ENCODE measurements around the gene DRG2.

Gene DRG2

DNA sequence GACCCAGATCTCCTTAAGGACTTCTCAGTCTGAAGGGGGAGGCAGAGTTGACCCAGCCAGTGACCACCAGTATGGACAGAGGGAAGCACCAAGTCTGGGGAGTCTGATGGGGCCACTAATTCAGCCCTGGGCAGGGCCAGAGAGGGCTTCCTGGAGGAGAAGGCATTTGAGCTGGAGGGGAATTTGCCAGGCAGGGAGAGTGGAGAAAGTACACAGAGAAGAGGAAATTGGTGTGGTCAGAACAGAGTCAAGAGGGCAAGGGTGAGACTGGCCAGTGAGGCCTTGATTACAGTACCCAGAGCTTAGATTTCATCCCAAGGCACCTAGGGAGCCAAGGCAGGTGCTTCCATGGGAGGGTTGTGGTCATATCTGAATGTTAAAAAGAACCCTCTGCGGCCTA lies 57.1 kb downstream of the DRG2 start:
- DNase-seq, result no peak

DNA sequence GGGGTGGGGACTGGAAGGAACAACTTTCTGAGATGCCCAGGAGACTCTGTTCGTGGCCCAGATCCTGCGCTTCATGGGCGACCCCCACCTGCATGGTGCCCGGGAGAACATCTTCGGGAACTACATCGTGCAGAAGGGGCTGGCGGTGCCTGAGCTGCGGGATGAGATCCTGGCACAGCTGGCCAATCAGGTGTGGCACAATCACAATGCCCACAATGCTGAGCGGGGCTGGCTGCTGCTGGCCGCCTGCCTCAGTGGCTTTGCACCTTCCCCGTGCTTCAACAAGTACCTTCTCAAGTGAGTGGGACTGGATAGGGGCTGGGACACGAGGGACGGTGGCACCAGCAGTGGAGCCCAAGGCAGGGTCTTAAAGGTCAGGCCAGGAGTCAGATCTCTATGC lies 58.1 kb downstream of the DRG2 start:
- no peak for DNase-seq

- DNase-seq, result no peak
Measured at GRCh38 chr17:18146259-18146658, 58.5 kb downstream of the DRG2 start.

DNA sequence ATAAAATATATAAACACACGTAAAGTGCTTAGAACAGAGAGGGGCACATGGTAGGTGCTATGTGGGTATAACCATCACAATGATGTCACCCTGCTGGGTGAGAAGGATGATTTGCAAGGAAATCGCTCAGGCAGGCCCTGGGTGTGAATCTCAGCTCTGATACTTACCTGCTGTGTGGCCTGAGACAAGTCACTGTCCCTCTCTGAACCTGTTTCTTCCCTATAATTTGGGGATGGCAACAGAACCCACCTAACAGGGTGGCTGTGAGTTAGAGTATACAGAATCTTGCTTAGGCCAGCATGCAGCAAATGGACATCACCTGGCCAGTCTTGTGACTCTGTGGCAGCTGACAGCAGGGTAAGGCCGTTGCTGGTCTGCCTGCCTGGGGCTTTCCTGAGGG lies 59.2 kb downstream of the DRG2 start:
- no peak for DNase-seq

DNA sequence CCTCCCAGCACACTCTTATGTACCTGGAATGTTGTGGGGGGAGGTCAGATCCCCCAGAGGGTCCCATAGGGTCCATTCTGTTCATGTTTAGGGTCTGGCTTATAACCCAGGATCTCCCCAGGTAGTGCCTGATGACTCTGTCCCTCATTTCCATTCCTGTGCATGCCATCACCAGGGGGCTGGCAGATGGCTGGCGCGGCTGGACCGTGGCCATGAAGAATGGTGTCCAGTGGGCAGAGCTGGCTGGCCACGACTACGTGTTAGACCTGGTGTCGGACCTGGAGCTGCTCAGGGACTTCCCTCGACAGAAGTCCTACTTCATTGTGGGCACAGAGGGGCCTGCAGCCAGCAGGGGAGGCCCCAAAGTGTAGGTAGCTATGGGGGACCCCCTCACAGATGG lies 60.8 kb downstream of the DRG2 start:
- no peak for DNase-seq

DNA sequence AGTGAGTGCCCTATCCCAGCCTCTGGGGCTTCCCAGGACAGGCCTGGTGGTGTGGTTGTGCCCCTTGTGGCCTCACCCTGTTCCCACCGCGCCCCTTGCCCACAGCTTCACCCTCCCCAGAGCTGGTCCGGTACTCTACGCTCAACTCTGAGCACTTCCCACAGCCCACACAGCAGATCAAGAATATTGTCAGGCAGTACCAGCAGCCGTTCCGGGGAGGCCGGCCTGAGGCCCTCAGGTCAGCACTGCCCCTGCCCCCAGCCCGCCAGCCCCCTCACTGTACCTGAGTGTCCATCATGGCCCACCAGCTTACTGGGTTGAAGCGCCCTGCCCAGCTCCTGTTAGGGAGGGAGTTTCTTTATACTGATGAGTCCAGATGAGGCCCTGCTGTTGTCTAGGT lies 63.5 kb downstream of the DRG2 start:
- DNase-seq, result no peak

DNA sequence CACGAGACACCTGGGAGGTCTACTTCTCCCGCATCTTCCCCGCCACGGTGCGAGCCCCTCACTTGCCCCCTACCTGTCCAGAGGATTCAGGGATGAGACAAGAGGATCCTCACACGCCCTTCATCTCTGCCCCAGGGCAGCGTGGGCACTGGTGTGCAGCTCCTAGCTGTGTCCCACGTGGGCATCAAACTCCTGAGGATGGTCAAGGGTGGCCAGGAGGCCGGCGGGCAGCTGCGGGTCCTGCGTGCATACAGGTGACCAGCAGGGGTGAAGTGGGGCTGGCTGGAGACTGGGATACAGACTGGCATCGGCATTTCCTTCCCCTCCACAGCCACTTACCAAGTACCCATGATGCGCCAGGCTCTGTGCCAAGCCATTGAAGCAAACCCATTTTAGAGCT lies 67.4 kb downstream of the DRG2 start:
- no peak for DNase-seq

DNA sequence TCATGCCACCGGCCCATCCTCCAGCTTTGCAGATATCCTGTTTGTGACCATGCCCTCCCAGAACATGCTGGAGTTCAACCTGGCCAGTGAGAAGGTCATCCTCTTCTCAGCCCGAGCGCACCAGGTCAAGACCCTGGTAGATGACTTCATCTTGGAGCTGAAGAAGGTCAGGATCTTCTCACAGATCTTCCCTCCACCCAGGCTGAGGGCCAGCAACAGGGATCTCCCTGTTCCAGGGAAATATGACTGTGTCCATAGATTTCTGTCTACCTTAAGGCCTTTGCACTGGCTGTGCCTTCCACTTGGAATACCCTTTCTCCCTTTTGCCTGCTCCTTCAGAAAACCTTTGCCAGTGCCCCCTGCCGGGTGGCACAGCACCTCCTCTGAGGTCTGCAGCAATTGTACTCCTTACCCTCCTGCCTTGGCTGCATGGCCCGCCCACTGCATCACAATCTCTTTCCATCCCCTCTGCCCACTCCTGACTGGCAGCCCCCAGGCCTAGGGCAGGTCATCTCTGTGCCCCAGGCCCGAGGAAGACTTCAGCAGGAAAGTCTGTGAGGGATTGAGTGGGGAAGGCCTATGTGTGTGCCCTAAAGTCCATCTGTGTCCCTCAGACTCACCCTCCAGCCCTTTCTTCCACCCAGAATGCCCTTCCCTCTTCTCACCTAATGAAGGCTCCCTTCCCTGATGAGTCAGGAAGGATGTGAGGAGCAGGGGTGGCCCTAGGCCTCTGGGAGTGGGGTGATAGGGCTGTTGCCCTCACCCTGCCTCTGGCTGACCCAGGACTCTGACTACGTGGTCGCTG lies 68.6 kb downstream of the DRG2 start:
- no peak for DNase-seq

- DNase-seq, result no peak
Measured at GRCh38 chr17:18156976-18157280, 69.2 kb downstream of the DRG2 start.

All from stimulated activated CD4-positive, alpha-beta T cell treated with anti-CD3 and anti-CD28 coated beads, Interleukin-2, amount 100 ng/mL, for 48 hours (primary cell).